Mesothelial cell of epicardium (in vitro differentiated cells): ENCODE data around the gene JUP. TPM values are rescaled to one million over a fixed set of nuclear protein-coding genes. Genes with fewer than 3 reads are reported as not detected.

Experiments
- DNase-seq, 2 experiments: peaks; one replicate each; pipeline ENCODE4 v3.0.0; 2021; ENCODE audit warnings: low spot score in 2 of 2; ENCODE audit not compliant: unreplicated experiment in 2 of 2
- H3K27ac Mint-ChIP-seq: 2 replicates; pipeline ENCODE4 v1.8.0; 2021; ENCODE audit warnings: mixed read lengths
- H3K27me3 Mint-ChIP-seq: 2 replicates; pipeline ENCODE4 v1.8.0; 2021; ENCODE audit warnings: low read depth, mixed read lengths
- H3K36me3 Mint-ChIP-seq: 2 replicates; pipeline ENCODE4 v1.8.0; 2021; ENCODE audit warnings: mixed read lengths
- H3K4me1 Mint-ChIP-seq: 2 replicates; pipeline ENCODE4 v1.8.0; 2021; ENCODE audit warnings: mixed read lengths
- H3K4me3 Mint-ChIP-seq: 2 replicates; pipeline ENCODE4 v1.8.0; 2021; ENCODE audit warnings: mild to moderate bottlenecking, moderate library complexity, mixed read lengths
- H3K9me3 Mint-ChIP-seq: 2 replicates; pipeline ENCODE4 v1.8.0; 2021; ENCODE audit warnings: mixed read lengths
- total RNA-seq: library from RNA; stranded (reverse); gene quantifications from 3 replicates; pipeline ENCODE4 v1.2.1, GENCODE V29; 2021
- TF ChIP-seq, protein P1 (sequence below): fragments of 200-600 bp; sonication (generic); IDR thresholded peaks from one replicate; pipeline ENCODE4 v1.5.0; 2021; ENCODE audit warnings: antibody characterized with exemption; ENCODE audit not compliant: unreplicated experiment

JUP gene
- total RNA-seq, 1 donor from 2014 or later: 205 TPM

DNA sequence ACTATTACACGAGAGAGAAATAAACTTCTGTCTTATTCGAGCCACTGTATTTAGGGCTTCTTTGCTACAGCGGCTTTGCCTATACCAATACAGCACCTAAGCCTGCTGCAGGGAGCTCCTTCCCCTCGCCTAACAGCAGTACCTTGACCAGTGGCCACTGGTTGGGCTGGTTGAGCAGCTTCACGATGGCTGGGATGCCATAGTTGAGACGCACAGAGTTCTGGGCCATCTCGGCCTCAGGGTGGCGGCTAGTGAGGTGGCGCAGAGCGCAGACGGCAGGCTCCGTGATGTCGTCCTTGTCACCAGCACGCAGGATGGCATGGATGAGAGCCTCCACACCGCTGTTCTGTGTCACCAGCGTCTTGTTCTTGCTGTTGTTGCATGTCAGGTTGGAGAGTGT is 23.7 kb downstream of the JUP start:
- no peaks in the 10 kb centered on the region for H3K9me3 Mint-ChIP-seq
- H3K36me3 Mint-ChIP-seq: peaks cover 59% of the 10 kb centered on the region
- no peak overlapping the region for H3K4me3 Mint-ChIP-seq
- no peak overlapping the region for H3K27ac Mint-ChIP-seq
- no peaks in the 10 kb centered on the region for H3K4me1 Mint-ChIP-seq
- no peaks in the 10 kb centered on the region for H3K27me3 Mint-ChIP-seq
- TF ChIP-seq, protein P1, sequence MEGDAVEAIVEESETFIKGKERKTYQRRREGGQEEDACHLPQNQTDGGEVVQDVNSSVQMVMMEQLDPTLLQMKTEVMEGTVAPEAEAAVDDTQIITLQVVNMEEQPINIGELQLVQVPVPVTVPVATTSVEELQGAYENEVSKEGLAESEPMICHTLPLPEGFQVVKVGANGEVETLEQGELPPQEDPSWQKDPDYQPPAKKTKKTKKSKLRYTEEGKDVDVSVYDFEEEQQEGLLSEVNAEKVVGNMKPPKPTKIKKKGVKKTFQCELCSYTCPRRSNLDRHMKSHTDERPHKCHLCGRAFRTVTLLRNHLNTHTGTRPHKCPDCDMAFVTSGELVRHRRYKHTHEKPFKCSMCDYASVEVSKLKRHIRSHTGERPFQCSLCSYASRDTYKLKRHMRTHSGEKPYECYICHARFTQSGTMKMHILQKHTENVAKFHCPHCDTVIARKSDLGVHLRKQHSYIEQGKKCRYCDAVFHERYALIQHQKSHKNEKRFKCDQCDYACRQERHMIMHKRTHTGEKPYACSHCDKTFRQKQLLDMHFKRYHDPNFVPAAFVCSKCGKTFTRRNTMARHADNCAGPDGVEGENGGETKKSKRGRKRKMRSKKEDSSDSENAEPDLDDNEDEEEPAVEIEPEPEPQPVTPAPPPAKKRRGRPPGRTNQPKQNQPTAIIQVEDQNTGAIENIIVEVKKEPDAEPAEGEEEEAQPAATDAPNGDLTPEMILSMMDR: no peak
- DNase-seq: no peak

DNA sequence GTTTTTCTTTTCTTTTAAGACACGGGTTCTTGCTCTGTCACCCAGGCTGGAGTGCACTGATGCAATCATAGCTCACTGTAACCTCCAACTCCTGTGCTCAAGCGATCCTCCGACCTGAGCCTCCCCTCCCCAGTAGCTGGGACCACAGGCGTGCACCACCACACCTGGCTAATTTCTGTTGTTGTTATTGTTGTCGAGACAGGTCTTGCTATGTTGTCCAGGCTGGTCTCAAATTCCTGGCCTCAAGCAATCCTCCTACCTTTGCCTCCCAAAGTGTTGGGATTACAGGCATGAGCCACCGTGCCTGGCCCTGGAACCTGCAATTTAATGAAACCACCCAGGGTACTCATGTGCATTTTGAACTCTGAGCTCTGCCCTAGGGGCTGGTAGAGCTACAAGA is 24.1 kb downstream of the JUP start:
- H3K4me1 Mint-ChIP-seq: no peaks in the 10 kb centered on the region
- H3K27me3 Mint-ChIP-seq: no peaks in the 10 kb centered on the region
- no peak for DNase-seq
- H3K36me3 Mint-ChIP-seq: peaks cover 57% of the 10 kb centered on the region
- TF ChIP-seq, protein P1: no peak
- H3K4me3 Mint-ChIP-seq: no peak overlapping the region
- no peak overlapping the region for H3K27ac Mint-ChIP-seq
- H3K9me3 Mint-ChIP-seq: no peaks in the 10 kb centered on the region

DNA sequence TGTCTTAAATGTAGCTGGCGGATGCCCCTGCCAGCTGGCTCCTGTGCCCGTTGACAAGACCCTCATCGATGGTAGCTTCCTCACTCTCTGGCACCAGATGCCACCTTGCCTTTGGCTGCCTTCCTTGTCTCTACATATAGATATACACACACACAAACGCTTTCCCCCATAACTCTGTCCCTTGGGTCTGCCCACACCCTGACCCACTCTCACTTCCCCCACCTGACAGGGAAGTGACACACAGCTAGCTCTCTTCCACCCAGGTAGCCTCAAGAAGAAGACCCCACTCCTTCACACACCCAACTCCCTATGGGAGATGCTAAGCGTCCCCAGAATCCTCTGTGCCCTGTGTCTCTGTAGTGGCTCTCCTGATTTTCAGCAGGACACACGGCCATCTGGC is 25.6 kb downstream of the JUP start:
- TF ChIP-seq, protein P1: no peak
- H3K9me3 Mint-ChIP-seq: no peaks in the 10 kb centered on the region
- peaks cover 55% of the 10 kb centered on the region for H3K36me3 Mint-ChIP-seq
- no peak overlapping the region for H3K27ac Mint-ChIP-seq
- no peaks in the 10 kb centered on the region for H3K4me1 Mint-ChIP-seq
- H3K27me3 Mint-ChIP-seq: no peaks in the 10 kb centered on the region
- no peak overlapping the region for H3K4me3 Mint-ChIP-seq
- DNase-seq: no peak

DNA sequence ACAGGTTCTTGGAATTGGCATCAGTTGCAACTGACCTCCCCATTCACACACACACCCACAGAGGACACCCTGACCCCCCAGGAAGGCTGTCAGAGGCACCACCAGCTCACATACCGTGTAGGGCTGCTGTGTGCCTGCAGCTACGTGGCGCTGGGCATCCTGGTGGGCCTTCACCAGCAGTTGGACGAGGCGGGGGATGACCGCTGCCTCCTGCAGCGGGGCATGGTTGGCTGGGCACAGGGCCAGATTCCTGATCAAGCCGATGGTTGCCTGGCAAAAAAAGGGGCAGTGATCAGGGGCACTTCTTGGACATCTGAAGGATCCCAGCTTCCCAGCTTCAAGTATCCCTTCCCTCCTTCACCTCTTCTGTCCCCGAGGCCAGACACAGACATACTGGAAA is 27.9 kb downstream of the JUP start:
- no peak overlapping the region for H3K4me3 Mint-ChIP-seq
- DNase-seq: no peak
- H3K4me1 Mint-ChIP-seq: no peaks in the 10 kb centered on the region
- H3K9me3 Mint-ChIP-seq: no peaks in the 10 kb centered on the region
- H3K27ac Mint-ChIP-seq: no peak overlapping the region
- TF ChIP-seq, protein P1: no peak
- peaks cover 47% of the 10 kb centered on the region for H3K36me3 Mint-ChIP-seq
- H3K27me3 Mint-ChIP-seq: no peaks in the 10 kb centered on the region

DNA sequence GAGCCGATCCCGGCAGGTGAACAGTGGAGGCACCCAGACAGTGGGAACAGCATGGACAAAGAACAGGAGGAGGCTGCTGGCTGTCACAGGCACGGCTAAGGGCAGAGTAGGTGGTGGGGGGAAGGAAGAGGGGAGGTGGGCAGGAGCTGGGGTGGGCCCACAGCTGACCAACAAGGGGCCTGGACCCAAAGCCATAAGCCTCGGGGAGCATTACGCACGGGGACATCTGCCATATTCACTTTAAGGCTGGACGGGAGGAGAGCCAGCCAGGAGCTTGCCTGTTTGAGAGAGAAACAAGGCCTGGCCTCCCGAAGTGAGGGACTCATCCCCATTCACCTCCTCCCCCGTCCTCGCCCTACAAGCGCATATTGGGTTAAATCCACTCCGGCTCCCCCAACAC is 32.4 kb downstream of the JUP start:
- H3K27me3 Mint-ChIP-seq: no peaks in the 10 kb centered on the region
- no peaks in the 10 kb centered on the region for H3K9me3 Mint-ChIP-seq
- DNase-seq: no peak
- H3K36me3 Mint-ChIP-seq: peaks cover 16% of the 10 kb centered on the region
- peak overlapping the region; percentile 21 for H3K27ac Mint-ChIP-seq
- TF ChIP-seq, protein P1: no peak
- no peaks in the 10 kb centered on the region for H3K4me1 Mint-ChIP-seq
- no peak overlapping the region for H3K4me3 Mint-ChIP-seq

DNA sequence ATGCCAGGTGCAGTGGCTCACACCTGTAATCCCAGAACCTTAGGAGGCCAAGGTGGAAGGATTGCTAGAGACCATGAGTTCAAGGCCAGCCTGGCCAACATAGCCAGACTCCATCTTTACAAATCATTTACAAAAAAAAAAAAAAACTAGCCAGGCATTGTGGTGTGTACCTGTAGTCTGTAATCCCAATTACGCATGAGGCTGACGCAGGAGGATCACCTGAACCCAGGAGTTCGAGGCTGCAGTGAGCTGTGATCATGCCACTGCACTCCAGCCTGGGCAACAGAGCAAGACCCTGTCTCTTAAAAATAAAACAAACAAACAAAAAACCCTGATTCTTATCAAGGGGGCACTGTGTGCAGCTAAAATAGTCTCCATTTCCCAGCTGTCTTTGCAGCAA is 35.2 kb downstream of the JUP start:
- H3K27me3 Mint-ChIP-seq: no peaks in the 10 kb centered on the region
- H3K27ac Mint-ChIP-seq: no peak overlapping the region
- peaks cover 3% of the 10 kb centered on the region for H3K36me3 Mint-ChIP-seq
- TF ChIP-seq, protein P1: no peak
- H3K4me1 Mint-ChIP-seq: no peaks in the 10 kb centered on the region
- DNase-seq: no peak
- H3K4me3 Mint-ChIP-seq: no peak overlapping the region
- H3K9me3 Mint-ChIP-seq: no peaks in the 10 kb centered on the region
